CD4-positive, CD25-positive, alpha-beta regulatory T cell (primary cell): ENCODE data around the gene TMEM129. TPM values are rescaled to one million over a fixed set of nuclear protein-coding genes. Genes with fewer than 3 reads are reported as not detected.

Source experiments
- ATAC-seq, 2 donors: fragments of 150-1000 bp; cut with Tn5 transposase; one replicate each; pipeline ENCODE4 v1.10.0; 2021; ENCODE audit warnings: low read depth in 2 of 2, moderate number of reproducible peaks in 2 of 2, moderate library complexity in 1 of 2
- DNase-seq, 3 donors: peaks; one replicate each; pipeline versions ENCODE4 v3.0.0 to v3.0.0-alpha.2; 2012 to 2022; ENCODE audit warnings: mixed read lengths in 1 of 3
- H3K27ac ChIP-seq: one replicate; pipeline ENCODE4 v1.7.0; 2013; ENCODE audit warnings: mild to moderate bottlenecking, low read length; ENCODE audit not compliant: insufficient read depth, poor library complexity, severe bottlenecking
- H3K27me3 ChIP-seq: one replicate; pipeline ENCODE4 v1.7.0; 2013; ENCODE audit warnings: low read length; ENCODE audit not compliant: control insufficient read depth, insufficient read depth
- H3K36me3 ChIP-seq: one replicate; pipeline ENCODE4 v1.7.0; 2013; ENCODE audit warnings: mild to moderate bottlenecking, low read length, moderate library complexity; ENCODE audit not compliant: control insufficient read depth, insufficient read depth
- H3K4me1 ChIP-seq: 2 replicates; pipeline ENCODE4 v1.7.0; 2013; ENCODE audit warnings: mild to moderate bottlenecking, low read length; ENCODE audit not compliant: insufficient read depth, control insufficient read depth, poor library complexity, severe bottlenecking
- H3K4me3 ChIP-seq: one replicate; pipeline ENCODE4 v1.7.0; 2013; ENCODE audit warnings: low read depth, mild to moderate bottlenecking, low read length, moderate library complexity
- H3K9me3 ChIP-seq, 2 experiments: 1 replicate in 1 of 2; 2 replicates in 1 of 2; pipeline ENCODE4 v1.7.0; 2013; ENCODE audit warnings: low read length in 2 of 2, mild to moderate bottlenecking in 1 of 2, moderate library complexity in 1 of 2; ENCODE audit not compliant: control insufficient read depth in 2 of 2
- H3K27ac Mint-ChIP-seq, 3 donors: one replicate each; pipeline ENCODE4 v1.8.0; 2020 to 2022; ENCODE audit warnings: mild to moderate bottlenecking in 3 of 3, mixed read lengths in 3 of 3, moderate library complexity in 2 of 3
- H3K27me3 Mint-ChIP-seq: one replicate; pipeline ENCODE4 v1.8.0; 2022; ENCODE audit warnings: mild to moderate bottlenecking, mixed read lengths
- H3K36me3 Mint-ChIP-seq: one replicate; pipeline ENCODE4 v1.8.0; 2020; ENCODE audit warnings: mixed read lengths
- H3K4me1 Mint-ChIP-seq, 4 donors: one replicate each; pipeline ENCODE4 v1.8.0; 2020 to 2022; ENCODE audit warnings: mixed read lengths in 4 of 4, mild to moderate bottlenecking in 1 of 4
- H3K4me3 Mint-ChIP-seq, 4 donors: one replicate each; pipeline ENCODE4 v1.8.0; 2020 to 2022; ENCODE audit warnings: mild to moderate bottlenecking in 4 of 4, mixed read lengths in 4 of 4, moderate library complexity in 3 of 4
- H3K9me3 Mint-ChIP-seq, 7 donors: one replicate each; pipeline ENCODE4 v1.8.0; 2020 to 2022; ENCODE audit warnings: mixed read lengths in 7 of 7, mild to moderate bottlenecking in 3 of 7, moderate library complexity in 2 of 7
- polyA plus RNA-seq, 4 donors: library from polyadenylated mRNA; unstranded; fragments of 300-500 nt; fragmentation: Illumina TruSeq; gene quantifications; one replicate each; pipeline ENCODE4 v1.2.3, GENCODE V29; 2021
- total RNA-seq: library from RNA; stranded (reverse); gene quantifications from one replicate; pipeline ENCODE4 v1.2.3, GENCODE V29; 2022

The TMEM129 gene
- total and polyA plus RNA-seq, 5 donors from 2014 or later, result 19.6 to 33.9 (median 30.5) TPM

DNA sequence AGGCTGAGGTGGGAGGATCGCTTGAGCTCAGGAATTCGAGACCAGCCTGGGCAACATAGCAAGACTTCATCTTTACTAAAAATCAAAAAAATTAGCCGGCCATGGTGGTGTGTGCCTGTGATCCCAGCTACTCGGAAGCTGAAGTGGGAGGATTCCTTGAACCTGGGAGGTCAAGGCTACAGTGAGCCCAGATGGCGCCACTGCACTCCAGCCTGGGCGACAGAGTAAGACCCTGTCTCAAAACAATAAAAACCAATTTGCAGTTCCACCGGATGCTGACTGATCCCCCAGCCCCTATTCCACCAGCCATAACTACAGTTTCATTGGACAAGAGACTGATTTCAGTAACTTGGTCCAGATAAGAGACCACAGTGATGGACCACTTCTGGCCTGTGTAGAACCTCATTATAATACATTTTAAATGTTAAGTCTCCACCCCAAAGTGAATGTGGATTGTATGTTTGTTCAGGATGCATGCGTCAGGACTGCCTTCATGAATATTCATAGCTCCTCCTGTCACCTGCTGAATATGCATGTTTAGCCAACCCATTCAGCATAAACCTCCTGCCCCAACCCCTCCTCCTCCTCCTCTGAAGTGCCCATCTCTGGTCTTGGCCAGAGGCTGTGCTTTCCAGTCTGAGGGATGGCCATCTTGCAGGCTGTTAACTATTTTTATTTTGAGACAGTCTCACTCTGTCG is 6.7 kb downstream of the TMEM129 start:
- no peak for ATAC-seq
- DNase-seq, result peak in 1 of 3 donors; percentile 44
- Mint-ChIP-seq H3K9me3 (no peaks in the 10 kb centered on the region), H3K27ac (peak overlapping the region; percentile 20 to 96 (median 62)), H3K36me3 (no peaks in the 10 kb centered on the region), H3K4me3 (peak overlapping the region; percentile 96 to 99 (median 97)), H3K27me3 (no peaks in the 10 kb centered on the region), H3K4me1 (peaks cover 6 to 57% (median 36%) of the 10 kb centered on the region in 4 donors)
- Histone ChIP-seq H3K27me3 (no peaks in the 10 kb centered on the region), H3K36me3 (peaks cover 5% of the 10 kb centered on the region), H3K27ac (peak overlapping the region; percentile 94), H3K9me3 (no peaks in the 10 kb centered on the region), H3K4me1 (peaks cover 49% of the 10 kb centered on the region), H3K4me3 (peak overlapping the region; percentile 86)

DNA sequence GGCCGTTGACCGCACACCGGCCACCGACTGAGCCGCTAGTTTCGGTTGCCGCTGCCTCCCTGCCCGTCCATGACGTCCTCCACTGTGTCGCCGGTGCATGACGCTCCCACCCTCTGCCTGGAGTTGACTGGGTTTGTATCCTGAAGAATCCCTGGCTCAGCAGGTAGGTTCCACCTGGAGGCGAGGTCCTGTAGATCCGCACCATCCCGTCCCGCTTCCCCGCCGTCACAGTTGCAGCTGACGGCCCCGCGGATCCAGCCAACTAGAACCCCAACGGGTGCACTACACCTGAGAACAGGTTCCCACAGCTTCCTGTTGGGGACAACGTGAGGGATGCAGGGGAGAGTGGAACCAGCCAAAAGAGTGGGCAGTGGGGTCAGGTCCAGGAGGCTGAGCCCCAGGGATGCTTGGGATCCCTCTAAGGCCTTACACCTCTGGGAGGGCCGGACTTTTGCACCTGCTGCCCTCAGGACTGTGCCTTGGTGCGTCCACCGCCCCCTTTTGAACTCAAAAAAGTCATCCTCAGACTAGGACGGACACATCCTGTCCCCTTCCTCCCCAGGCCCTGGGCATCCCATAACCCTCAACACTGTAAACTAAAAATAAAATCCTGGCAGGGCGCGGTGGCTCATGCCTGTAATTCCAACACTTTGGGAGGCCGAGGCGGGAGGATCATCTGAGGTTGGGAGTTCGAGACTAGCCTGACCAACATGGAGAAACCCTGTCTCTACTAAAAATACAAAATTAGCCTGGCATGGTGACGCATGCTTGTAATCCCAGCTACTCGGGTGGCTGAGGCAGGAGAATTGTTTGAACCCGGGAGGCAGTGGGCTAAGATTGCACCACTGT is 7.9 kb downstream of the TMEM129 start:
- peaks cover 58% of the 10 kb centered on the region for H3K4me1 ChIP-seq
- H3K27me3 ChIP-seq, result no peaks in the 10 kb centered on the region
- Mint-ChIP-seq H3K27me3 (no peaks in the 10 kb centered on the region), H3K4me1 (peaks cover 13 to 63% (median 42%) of the 10 kb centered on the region in 4 donors), H3K36me3 (peaks cover 3% of the 10 kb centered on the region), H3K4me3 (peak overlapping the region; percentile 96 to 99 (median 97)), H3K9me3 (no peaks in the 10 kb centered on the region), H3K27ac (peak overlapping the region; percentile 92 to 97 (median 96))
- ATAC-seq, result no peak
- H3K27ac ChIP-seq, result peak overlapping the region; percentile 94
- no peaks in the 10 kb centered on the region for H3K9me3 ChIP-seq
- peak overlapping the region; percentile 86 for H3K4me3 ChIP-seq
- peaks cover 10% of the 10 kb centered on the region for H3K36me3 ChIP-seq
- no peak for DNase-seq

DNA sequence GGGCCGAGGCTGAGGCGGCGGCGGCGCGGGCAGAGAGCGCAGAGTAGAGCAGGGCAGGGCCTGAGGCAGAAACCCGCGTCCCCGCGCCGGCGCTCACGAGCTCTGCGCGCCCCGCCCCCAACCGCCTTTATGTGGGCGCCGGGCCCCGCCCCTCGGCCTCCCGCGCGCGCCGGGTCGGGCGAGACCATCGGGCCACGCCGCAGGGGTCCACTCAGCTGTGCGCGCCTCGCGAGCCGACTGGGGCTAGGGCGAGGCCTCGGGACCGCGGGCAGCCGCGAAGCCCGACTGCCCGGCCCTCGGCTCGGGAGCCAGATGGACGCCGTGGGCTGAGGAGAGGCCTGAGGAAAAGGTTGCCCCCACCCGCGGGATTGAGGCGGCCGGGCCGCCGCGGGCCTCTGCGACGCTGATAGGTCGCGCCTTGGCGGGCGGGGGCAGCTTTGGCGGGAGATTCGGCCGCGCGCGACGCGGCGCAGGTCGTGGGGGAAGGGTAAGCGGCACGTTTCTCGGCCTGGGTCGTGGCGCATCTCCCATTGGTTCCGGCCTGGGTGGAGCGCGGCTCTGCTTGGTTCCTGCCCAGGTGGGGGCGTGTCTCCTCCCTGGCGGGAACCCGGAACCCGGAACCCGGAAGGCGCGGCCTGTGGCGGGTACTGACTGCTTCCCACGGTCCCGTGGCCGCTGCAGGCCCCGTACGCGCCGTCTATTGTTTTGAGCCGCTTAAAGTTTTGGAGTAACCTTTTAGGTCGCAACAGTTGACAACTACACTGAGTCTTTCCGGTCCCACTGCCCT is 8.7 kb downstream of the TMEM129 start, which contains the start of gene SLBP:
Gene SLBP (minus strand): TSS at position 104 of the 787 bp plus-strand sequence. CDS start 131 bp downstream, outside the sequence.
- peak within 1 kb of the TSS; percentile 96 to 99 (median 97) for H3K4me3 Mint-ChIP-seq

DNA sequence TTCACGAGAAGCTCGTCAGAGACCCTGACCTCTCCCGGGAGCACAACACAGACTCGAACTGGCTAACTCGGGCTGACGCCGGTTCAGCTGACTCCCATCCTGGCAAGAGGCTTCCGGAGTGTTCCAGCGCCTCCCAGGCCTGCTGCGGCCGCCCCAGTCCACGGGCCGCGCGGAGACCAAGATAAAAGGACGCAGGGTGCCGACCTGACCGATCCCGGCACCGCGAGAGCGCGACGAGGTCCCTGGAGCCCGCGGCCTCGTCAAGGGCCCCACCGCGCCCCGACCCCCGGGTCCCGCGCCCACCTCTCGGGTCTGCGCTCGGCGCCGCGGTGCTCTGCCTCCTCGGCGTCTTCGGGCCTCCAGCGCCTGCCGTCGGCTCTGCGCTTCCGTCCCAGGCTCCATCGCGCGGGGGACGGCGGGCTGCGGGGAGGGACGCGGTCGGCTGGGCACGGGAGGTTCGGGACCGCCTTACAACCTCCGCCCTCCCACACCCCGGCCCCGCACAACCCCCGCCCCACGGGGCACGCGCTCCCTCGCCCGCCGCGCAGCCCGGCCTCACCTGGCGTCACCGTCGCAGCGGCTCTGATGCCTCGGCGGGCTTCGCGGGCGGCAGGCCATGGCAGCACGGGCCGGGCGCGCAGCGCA is 9.4 kb downstream of the TMEM129 start:
- Histone ChIP-seq H3K4me3 (peak overlapping the region; percentile 85), H3K27me3 (no peaks in the 10 kb centered on the region), H3K27ac (peak overlapping the region; percentile 94), H3K4me1 (peaks cover 59% of the 10 kb centered on the region), H3K9me3 (no peaks in the 10 kb centered on the region), H3K36me3 (peaks cover 5% of the 10 kb centered on the region)
- peak overlapping the region; percentile 73 to 96 (median 94) for H3K27ac Mint-ChIP-seq
- DNase-seq, result peak in 1 of 3 donors; percentile 69
- ATAC-seq, result peak; percentile 14 to 21
- H3K36me3 Mint-ChIP-seq, result peaks cover 3% of the 10 kb centered on the region
- H3K9me3 Mint-ChIP-seq, result no peaks in the 10 kb centered on the region
- H3K4me3 Mint-ChIP-seq, result peak overlapping the region; percentile 91 to 98 (median 94)
- H3K4me1 Mint-ChIP-seq, result peaks cover 15 to 68% (median 48%) of the 10 kb centered on the region in 4 donors
- no peaks in the 10 kb centered on the region for H3K27me3 Mint-ChIP-seq

More for the DNA sequence above, 8.7 kb downstream of the TMEM129 start, which contains the start of gene SLBP:
- Mint-ChIP-seq H3K27me3 (no peaks in the 10 kb centered on the region), H3K4me1 (peaks cover 15 to 68% (median 47%) of the 10 kb centered on the region in 4 donors), H3K27ac (peak within 1 kb of the TSS; percentile 96 to 97 (median 96)), H3K9me3 (no peaks in the 10 kb centered on the region), H3K36me3 (peaks cover 3% of the 10 kb centered on the region)
- Histone ChIP-seq H3K27ac (peak within 1 kb of the TSS; percentile 94), H3K27me3 (no peaks in the 10 kb centered on the region), H3K4me1 (peaks cover 59% of the 10 kb centered on the region), H3K4me3 (peak within 1 kb of the TSS; percentile 86), H3K36me3 (peaks cover 7% of the 10 kb centered on the region), H3K9me3 (no peaks in the 10 kb centered on the region)
- ATAC-seq, result peak; percentile 90 to 91
- DNase-seq, result peak; percentile 99

DNA sequence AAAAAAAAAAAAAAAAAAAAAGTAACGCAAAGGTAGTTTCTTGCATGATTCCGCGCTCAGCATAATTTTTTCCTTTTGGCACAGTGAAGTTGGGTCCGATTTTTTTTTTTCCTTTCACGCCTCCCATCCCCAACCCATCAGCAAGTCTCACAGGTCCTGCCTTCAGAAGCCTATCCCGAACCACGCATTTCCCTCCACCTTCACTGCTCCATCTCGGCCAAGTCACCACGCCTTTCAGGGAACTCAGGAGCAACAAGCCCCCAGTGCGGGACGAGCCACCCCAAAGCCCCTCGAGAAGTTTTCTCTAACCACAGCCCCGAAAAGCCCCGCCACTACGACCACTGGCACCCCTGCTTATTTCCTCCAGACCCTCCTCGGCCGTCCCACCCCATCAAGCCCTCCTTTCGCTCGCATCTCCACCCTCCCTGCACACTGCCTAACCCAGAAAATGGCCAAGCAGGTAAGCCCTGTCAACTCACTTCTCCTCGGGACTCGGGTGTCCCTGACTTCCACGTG is 10.0 kb downstream of the TMEM129 start:
- Mint-ChIP-seq H3K27ac (peak overlapping the region; percentile 73 to 96 (median 94)), H3K4me1 (peaks cover 15 to 72% (median 50%) of the 10 kb centered on the region in 4 donors), H3K36me3 (peaks cover 8% of the 10 kb centered on the region), H3K9me3 (no peaks in the 10 kb centered on the region), H3K27me3 (no peaks in the 10 kb centered on the region), H3K4me3 (peak overlapping the region; percentile 91 to 98 (median 94))
- no peaks in the 10 kb centered on the region for H3K27me3 ChIP-seq
- ATAC-seq (no peak), DNase-seq (no peak)
- no peaks in the 10 kb centered on the region for H3K9me3 ChIP-seq
- H3K27ac ChIP-seq, result peak overlapping the region; percentile 94
- peaks cover 59% of the 10 kb centered on the region for H3K4me1 ChIP-seq
- H3K4me3 ChIP-seq, result peak overlapping the region; percentile 85
- H3K36me3 ChIP-seq, result peaks cover 5% of the 10 kb centered on the region

DNA sequence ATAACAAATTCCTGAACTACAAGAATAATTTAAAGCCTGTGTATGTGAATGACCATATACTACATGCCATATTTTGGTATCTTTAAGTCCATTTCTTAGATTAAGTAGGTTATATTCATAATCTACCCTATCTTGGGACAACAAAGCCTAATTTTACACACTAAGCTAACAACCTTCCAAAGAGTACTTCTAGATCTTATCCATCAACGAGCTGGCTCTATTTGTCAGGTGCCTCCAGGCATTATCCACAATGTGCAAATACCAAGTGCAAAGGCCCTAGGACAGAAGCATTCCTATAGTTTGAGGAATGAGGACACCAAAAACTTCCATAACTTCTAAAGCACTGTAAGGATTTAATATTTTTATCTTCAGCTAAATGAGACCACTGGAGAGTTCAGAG is 12.5 kb downstream of the TMEM129 start:
- Histone ChIP-seq H3K4me3 (peak overlapping the region; percentile 20), H3K27ac (no peak overlapping the region), H3K27me3 (no peaks in the 10 kb centered on the region), H3K4me1 (peaks cover 41% of the 10 kb centered on the region), H3K9me3 (no peaks in the 10 kb centered on the region), H3K36me3 (peaks cover 26% of the 10 kb centered on the region)
- ATAC-seq, result no peak
- Mint-ChIP-seq H3K4me3 (peak overlapping the region; percentile 10 to 70 (median 30)), H3K36me3 (peaks cover 17% of the 10 kb centered on the region), H3K27me3 (no peaks in the 10 kb centered on the region), H3K9me3 (no peaks in the 10 kb centered on the region), H3K27ac (peak overlapping the region; percentile 63 to 90 (median 73)), H3K4me1 (peaks cover 20 to 76% (median 52%) of the 10 kb centered on the region in 4 donors)
- DNase-seq, result no peak
